Measurements from ENCODE around the gene FGR.
"Not testable (repeated sequence)": the region's sequence is repeated elsewhere in the genome, so short reads cannot be mapped to it uniquely, and the experiment has no call there.

Gene FGR

DNA sequence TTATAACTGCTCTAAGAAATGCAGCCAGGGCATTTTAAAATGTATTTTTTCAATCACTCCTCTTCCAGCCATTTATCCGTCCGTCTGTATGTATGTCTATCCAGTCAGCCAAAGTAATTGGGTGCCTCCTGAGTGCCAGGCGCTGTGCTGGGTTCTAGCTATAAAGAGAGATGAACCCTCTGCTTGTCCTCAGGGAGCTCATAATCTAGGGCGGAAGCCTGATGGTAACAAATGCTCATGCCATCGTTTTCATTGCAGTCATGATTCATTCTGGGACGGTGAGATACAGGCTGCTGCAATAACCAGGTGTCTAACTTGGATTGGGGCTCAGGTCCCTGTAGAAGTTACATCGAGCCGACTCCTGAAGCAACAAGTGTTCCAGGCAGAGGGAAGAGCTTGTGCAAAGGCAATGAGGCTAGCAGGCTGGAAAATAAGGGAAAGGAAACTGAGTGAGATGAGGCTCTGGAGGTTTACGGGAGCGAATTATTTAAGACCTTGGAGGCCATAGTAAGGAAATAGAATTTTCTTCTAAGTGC is 25.4 kb upstream of the FGR start:
- no peak for DNase-seq (ENCODE audit: low read depth in 2 of 2)

DNA sequence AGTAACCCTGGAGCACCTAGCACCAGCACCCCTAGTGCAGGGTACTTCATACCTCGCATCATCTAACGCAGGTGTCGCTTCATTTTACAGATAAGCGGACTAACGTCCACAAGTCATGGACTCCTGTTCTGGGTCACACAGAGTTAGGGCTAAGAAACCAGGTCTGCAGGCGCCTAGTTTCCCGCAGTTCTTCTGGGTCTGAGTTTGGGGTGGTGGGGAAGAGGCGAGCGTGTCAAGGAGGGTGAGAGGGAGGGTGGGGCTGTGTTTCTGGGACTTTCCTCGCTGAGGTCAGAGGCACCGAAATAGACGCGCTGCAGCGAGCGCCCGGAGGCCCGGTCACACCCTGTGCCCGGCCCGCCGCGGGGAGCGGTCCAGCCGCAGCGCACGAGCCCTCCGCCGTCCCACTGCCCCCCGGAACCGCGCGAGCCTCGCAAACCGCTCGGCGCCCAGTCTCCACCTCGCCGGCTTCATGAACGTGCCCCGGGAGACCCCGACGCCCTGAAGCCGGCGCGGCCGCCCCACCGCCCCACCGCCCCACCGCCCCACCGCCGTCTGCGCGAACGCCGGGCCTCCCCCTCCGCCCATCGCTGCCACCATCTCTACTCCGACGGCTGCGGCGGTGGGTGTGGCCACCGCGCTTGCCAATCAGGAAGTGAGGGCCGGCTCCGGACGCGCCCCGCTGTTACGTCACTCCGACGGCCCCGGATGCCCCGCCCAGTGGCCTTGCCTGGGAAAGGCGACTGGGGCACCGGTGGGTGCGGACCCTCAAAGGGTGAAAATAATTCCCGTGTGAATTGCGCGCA is 24.7 kb upstream of the FGR start:
- peak; percentile 66 to 69 for DNase-seq (ENCODE audit: low read depth in 2 of 2)

DNA sequence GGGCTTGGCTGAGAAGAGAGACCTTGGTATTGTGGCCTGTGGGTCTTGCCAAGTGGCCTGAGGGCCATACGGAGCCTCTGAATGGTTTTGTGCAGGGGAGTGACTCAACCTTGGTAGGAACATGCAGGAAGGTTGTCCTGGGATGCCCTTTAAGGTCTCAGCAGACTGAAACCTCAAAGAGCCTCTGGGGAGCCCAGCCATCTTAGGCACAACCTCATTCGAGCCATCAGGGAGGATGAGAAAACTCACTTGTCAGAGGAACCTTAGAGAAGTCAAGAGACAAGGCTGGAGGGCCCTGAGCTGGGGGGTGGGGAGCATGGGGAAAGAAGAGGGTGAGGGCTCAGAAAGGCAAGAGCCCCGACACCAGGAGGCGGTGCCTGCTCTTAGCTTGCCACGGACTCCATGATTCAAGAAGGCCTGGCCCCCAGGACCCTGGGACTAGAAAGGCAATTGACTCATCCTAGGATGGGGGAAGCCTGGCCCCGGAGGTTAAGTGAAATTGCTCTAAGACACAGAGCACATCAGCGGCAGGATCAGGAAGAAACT is 24.0 kb upstream of the FGR start:
- DNase-seq (ENCODE audit: low read depth in 2 of 2), result no peak

DNA sequence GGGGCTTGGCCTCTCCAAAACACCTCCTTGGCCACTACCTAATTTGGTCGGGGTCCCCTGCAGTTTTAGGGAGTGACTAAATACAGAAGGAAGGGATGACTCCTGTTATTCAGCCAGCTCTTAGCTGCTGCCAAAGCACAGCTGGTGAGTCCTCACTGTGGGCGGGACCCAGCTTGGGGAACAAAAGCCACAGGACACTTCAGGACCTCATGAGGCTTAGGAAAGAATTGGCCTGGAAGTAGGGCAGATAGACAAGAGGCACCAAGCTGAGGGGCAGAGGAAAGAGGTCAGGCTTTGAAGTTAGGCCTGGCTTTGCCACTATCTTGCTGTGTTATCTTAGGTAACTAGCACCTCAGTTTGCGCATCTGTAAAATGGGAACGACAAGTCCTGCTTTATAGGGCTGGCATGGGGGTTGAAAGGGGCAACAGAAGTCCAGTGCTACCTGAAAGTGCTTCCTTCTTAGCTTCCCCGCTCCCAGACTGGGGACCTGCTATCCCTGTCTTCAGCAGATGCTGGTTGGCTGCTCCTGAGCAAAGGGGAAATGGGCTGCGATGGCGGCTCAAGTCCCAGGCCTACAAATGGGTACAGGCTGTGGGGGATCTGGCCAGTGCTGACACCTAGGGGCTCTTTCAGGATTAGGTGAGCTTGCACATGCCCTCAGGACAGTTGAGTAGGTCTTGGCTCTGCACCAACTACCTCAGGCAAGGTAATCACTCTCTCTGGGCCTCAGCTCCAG is 21.3 kb upstream of the FGR start:
- no peak for DNase-seq (ENCODE audit: low read depth in 2 of 2)

DNA sequence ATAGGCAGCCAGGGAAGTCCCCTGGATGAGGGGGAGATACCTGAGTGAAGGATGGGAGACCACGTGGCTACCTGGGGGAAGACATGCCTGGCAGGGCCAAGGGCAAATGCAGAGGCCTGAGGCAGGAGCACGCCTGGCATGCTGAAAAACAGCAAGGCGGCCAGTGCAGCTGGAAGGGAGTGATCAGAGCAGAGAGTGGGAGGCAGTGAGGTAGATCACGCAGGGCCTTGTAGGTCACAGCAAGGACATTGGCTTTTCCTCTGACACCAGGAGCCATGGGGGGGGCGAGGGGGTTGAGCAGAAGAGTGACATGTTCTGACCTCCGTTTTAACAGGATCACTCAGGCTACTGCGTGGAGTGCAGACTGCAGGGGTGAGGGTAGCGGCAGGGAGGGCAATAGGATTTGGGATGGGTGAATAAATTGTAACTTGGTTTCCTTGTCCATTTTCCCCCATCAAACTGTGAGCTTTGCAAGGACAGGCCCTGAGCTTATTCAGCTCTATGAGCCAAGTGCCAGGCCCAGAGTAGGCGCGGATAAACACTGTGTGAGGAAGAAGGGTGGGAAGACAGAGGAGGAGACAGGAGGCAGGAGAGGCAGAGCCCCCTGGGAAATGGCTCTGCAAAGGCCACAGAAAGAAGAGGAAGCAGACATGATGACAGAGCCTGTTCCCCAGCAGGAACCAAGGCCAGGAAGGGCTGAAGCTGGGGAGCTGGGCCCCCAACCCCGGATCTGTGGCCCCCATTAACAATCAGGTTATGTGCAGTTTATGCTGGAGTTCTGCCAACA is 20.4 kb upstream of the FGR start:
- no peak for DNase-seq (ENCODE audit: low read depth in 2 of 2)

DNA sequence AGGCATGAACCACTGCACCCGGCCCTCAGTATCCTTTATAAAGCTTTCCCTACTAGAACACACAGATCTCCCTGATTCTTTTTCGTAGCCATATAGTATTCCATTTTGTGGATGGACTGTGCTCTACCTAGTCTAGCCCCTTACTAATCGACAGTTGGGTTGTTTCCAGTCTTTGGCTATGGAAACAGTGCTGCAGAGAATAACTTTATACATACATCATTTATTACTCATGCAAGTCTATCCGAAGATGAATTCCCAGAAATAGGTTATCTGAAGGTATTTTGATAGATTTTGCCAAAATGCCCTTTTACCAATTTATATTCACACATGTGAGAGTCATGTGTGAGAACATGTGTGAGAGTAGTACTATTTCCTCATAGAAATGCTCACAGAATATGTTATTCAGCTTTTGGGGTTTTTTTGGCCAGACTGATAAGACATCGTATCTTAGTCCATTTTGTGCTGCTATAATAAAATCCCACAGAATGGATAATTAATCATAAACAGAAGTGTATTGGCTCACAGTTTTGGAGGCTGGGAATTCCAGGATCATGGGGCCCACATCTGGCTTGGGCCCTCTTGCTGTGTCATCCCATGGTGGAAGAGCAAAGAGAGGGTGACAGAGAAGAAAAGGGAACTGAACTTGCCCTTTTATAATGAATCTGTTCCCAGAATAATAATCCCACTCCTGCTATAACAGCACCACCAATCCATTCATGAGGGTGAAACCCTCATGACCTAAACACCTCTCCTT is 17.3 kb upstream of the FGR start:
- DNase-seq (ENCODE audit: low read depth in 2 of 2), result no peak

DNA sequence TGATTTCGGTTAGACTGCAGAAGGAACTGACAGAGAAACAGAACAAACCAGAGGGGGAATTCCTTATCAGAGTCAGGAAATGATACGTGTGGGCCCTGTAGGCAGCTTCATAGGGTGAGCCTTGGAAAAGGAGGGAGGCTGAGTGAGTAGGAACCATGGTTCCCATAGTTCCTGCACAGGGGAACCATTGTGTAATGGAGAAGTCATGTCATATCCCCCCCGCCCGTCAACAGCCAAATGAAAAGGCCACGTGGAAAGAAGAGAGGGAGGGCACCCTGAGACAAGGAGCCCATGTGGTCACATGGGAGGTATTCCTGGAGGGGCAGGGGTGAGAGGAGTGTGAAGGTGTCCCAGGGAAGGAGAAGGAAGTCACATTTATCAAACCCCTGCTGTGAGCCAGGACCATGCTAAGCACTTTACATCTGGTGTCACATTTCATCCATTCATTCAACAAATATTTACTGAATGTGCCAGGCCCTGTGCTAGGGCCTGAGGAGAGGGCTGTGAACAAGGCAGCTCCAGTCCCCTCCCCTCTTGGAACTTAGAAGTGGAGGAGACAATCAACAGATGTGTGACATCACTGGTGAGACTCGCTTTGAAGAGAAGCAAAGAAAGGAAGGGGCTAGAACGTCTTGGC is 15.7 kb upstream of the FGR start:
- DNase-seq (ENCODE audit: low read depth in 2 of 2), result no peak

DNA sequence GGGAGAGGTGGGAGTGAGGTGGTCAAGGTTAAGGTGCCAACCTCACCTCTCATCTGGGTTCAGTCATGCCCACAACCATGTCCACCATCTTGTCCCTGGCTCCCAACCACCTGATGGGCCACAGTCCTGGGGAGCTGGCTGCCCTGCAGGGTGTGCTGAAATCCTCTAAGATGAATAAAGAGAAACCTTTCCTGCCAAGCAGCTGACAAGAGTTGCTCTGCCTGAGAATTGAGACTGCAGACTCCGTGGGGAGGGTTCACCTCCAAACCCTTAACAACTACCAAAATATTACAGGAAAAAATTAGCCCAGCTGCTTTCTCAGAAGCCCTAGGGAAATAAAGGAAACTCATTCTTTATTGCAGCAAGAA is 15.2 kb upstream of the FGR start:
- no peak for DNase-seq (ENCODE audit: low read depth in 2 of 2)

DNA sequence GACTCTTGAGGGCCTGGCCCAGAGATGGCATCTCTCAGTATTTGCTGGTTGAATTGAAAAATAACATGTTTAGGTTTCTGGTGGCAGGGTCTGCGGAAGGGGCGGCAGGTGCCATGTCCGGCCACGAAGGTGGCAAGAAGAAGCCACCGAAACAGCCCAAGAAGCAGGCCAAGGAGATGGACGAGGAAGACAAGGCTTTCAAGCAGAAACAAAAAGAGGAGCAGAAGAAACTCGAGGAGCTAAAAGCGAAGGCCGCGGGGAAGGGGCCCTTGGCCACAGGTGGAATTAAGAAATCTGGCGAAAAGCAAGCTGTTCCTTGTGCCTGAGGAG is 14.3 kb upstream of the FGR start:
- no peak for DNase-seq (ENCODE audit: low read depth in 2 of 2)

DNA sequence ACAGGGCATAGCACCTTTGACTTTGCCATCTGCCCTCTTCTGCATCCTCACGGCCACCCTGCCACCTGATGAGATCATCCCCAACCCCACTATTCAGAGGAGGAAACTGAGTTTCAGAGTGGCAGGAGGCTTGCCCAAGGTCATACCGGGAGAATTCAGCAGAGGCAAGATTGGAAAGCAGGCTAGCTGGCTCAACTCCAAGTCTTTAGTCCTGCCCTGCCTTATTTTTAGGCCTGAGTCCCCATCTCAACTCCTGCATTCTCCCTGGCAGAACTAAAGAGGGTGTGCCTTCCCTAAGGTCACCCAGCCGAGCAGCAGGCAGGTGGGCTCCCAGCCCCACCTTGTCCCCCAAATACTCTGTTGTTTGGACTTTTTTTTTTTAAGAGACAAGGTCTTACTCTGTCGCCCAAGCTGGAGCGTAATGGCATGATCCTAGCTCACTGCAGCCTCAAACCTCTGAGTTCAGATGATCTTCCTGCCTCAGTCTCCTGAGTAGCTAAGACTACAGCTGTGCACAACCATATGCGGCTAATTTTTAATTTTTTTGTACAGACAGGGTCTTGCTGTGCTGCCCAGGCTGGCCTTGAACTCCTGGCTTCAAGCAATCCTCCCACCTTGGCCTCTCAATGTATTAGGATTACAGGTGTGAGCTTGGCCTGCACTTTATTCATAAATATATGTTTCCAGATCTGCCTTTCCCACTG is 13.8 kb upstream of the FGR start:
- DNase-seq (ENCODE audit: low read depth in 2 of 2), result no peak

DNA sequence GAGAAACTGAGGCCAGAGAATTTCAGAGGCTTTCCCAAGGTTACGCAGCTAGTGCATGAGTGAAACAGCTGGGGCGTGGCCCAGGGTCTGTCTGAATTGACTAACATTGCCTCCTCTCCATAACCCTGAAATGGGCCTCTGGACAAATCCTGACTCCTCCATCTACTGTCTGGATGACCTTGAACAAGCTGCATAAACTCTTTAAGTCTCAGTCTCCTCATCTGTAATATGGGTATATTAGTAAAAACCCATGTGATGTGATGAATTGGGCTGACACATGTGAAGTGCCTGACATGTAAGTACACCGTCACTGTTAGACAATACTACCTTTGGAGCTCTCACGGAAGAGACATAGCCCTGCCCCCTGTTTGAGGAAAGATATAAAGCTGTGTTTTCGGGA is 12.3 kb upstream of the FGR start:
- no peak for DNase-seq (ENCODE audit: low read depth in 2 of 2)

DNA sequence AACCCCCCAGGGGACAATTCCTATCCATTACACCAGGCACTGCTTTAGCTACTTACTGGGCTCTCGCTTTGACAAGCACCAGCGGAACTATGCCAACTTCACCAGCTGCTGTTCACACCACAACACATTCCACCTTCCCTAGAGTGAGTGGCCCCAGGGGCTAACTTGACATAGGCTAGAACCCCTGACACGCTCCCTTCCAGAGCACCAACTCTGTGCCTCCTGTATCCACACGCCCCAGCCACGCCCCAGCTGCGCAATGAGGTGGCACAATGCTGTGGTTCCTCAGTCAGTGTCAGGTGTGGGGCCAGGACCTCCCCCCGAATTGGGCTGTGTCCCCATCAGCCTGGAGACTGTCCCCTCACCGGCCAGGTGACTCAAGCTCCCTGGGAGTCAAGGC is 11.7 kb upstream of the FGR start:
- DNase-seq (ENCODE audit: low read depth in 2 of 2), result no peak

DNA sequence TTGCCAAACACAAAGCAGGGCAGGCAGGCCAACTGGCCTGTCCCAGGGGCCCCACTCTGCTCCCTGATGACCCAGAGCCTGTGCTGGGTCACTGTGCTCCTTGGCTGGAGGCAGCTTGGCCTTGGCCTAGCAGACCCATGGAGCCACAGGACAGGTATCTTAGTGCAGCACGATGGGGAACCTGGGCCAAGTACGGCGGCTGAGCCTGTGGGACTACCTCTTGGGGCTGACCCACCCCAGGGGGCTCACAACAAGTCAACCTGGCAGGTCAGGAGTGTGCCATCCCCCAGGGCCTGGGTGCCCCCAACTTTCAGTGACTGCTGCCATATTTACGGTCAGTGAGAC is 10.1 kb upstream of the FGR start:
- DNase-seq (ENCODE audit: low read depth in 2 of 2), result no peak

DNA sequence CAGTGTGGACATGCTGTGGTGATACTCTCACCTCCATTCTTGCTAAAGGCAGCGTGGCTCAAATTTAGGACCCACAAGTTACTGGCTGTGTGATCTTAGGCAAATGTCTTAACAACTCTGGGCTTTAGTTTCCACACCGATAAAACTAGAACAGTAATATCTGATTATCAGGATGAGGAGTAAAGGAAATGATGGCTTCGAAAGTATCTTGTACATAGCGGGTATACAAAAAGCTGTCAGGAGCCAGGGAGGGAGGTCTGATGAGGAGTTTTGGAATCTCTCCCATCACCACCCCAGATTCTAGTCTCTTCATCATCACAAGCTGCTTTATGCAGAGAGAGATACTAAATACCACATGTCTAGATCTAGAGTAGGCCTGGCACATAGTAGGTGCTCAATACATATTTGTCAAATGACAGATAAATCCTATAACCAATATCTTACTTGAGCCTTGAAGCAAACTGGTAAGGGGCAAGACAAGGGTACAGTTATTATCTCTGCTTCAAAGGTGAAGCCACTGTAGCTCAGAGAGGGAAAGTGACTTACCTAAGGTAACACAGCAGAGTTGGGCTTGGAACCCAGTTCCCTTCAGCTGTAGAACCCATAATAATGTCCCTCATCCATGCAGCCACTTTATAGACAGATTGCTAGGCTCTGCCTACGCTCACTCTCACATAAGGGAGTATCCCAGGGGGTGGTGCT is 9.5 kb upstream of the FGR start:
- no peak for DNase-seq (ENCODE audit: low read depth in 2 of 2)

DNA sequence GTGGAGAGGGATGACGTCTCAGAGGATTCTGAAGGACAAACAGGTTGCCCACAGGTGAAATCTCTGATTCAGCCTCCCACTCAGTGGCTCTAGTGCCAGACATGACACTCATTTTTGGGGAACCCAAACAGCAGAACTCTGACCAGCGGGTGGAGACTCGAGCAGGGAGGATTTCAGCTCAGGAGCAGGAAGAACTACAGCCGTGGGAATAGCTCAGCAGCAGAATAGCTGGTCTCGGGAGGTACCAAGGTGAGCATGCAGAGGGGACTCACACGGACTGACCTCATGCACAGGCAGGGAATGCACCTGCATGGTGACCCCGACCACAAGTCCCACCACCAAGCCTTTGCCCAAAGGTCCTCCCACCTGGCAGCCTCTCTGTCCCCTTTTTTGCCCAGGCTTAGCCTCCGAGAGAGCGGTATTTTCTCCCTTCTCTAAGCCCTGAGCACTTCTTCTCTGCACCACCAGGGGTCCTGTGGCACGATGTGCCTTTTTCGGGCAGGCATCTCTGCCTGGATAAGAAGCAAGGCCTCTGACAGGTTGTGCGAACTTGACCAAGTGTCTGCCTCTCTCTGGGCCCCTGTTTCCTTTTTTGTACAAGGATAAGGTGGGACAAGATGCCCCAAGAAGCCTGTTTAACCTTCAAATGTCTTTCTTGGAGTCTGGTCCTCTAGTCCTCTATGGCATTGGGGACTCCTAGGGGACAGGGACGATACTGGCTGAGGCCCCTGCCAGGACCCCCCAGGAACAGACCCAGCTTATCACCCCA is 8.8 kb upstream of the FGR start:
- DNase-seq (ENCODE audit: low read depth in 2 of 2), result peak in 1 of 2 donors; percentile 41

DNA sequence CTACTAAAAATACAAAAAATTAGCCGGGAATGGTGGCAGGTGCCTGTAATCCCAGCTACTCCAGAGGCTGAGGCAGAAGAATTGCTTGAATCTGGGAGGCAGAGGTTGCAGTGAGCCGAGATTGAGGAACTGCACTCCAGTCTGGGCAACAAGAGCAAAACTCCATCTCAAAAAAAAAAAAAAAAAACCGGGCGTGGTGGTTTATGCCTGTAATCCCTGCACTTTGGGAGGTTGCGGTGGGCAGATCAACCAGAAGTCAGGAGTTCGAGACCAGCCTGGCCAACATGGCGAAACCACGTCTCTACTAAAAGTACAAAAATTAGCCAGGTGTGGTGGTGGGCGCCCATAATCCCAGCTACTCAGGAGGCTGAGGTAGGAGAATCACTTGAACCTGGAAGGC is 5.5 kb upstream of the FGR start:
- not testable (repeated sequence) for DNase-seq (ENCODE audit: low read depth in 2 of 2)

DNA sequence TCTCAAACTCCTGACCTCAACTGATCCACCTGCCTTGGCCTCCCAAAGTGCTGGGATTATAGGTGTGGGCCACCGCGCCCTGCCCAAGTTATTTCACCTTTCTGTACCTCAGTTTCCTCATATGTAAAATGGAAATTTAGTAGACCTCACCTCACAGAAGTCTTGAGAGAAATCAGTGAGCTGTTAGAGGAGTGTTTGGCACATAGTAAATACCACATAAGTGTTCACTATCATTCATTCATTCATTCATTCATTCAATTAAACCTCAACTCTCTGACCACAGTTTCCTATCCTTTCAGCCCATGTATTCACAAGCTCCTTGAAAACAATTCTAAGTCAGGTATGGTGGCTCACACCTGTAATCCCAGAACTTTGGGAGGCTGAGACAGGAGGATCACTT is 3.8 kb upstream of the FGR start:
- no peak for DNase-seq (ENCODE audit: low read depth in 2 of 2)

DNA sequence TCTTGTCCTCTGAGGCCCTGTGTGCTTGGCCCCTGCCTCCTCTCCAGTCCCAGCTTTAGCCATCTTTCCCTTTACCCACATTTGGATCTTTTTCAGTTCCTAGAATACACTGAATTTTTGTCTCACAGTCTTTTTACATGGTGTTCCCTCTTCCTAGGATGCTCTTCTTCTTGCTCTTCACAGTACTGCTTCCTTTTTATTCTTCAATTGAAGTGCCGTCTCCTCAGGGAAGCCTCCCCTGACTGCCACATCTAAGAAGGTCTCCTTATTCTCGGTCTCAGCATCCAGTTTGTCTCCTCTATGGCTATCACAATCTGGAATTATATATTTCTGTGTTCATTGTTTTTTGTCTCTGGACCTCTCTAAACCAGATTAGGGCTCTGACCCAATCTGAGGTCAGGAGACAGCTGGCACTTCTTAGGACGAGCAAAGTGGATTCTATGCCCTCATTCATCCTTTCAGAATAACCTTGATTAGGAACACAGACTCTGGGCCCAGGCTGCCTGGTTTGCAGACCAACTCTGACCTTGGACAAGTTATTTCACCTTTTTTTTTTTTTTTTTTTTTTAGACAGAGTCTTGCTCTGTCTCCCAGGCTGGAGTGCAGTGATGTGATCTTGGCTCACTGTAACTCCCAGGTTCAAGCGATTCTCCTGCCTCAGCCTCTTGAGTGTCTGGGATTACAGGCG is 3.2 kb upstream of the FGR start:
- no peak for DNase-seq (ENCODE audit: low read depth in 2 of 2)

All from activated CD8-positive, alpha-beta memory T cell treated with anti-CD3 and anti-CD28 coated beads for 4 hours (primary cell).